Measurements from ENCODE around the gene COL4A3. TPM values are rescaled to one million over a fixed set of nuclear protein-coding genes. Genes with fewer than 3 reads are reported as not detected.
"Not testable (repeated sequence)": the region's sequence is repeated elsewhere in the genome, so short reads cannot be mapped to it uniquely, and the experiment has no call there.

The COL4A3 gene
- total RNA-seq, 1 donor, result 1.3 TPM

DNA sequence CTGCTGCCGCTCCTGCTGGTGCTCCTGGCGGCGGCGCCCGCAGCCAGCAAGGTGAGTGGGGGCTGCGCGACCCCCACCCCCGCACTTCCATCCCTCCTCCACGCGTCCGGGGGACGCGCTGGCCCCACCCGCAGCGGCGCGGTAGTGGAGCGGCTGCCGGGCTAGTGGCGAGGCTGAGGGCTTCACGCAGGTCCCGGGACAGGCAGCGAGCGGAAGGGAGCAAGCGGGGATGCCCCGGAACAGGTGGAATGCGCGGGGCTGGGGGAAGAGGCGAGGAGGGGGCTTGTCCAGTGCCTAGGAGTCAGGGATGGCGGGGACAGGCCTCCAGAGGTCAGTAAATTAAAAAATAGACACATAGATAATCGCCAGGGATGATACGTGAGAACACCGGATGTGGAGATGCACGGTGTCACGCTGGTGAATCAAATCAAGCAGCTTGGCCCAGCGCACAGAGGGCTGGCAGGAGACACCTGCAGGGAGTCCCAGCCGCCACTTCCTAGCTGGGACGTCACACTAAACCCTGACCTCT is 403 bp downstream of the COL4A3 start:
- H3K4me3 ChIP-seq (ENCODE audit: low read depth, low read length), result peak overlapping the region; percentile 69
- no peak for DNase-seq (ENCODE audit: low read depth)
- TF ChIP-seq, protein P1, sequence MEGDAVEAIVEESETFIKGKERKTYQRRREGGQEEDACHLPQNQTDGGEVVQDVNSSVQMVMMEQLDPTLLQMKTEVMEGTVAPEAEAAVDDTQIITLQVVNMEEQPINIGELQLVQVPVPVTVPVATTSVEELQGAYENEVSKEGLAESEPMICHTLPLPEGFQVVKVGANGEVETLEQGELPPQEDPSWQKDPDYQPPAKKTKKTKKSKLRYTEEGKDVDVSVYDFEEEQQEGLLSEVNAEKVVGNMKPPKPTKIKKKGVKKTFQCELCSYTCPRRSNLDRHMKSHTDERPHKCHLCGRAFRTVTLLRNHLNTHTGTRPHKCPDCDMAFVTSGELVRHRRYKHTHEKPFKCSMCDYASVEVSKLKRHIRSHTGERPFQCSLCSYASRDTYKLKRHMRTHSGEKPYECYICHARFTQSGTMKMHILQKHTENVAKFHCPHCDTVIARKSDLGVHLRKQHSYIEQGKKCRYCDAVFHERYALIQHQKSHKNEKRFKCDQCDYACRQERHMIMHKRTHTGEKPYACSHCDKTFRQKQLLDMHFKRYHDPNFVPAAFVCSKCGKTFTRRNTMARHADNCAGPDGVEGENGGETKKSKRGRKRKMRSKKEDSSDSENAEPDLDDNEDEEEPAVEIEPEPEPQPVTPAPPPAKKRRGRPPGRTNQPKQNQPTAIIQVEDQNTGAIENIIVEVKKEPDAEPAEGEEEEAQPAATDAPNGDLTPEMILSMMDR (IDR thresholded peaks at IDR 0.05; ENCODE audit: insufficient read depth, low read length), result no peak

DNA sequence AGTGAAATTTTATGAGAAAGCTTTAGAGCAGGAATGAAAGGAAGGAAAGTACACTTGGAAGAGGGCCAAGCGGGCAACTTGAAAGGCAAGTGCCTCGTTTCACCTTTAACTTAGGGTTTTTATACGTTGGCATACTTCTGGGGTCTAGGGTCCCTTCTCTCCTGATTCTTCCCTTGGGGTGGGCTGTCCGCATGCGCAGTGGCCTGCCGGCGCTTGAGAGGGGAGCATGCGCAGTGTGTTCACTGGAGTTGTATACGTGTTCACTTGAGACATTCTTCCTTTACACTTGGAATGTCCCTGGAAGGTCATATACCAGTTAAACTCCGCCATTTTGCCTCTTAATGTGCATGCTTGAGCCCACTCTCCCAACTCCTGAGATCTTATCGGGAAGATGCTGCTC is 7.4 kb downstream of the COL4A3 start:
- not testable (repeated sequence) for DNase-seq (ENCODE audit: low read depth); H3K4me3 ChIP-seq (ENCODE audit: low read depth, low read length)

DNA sequence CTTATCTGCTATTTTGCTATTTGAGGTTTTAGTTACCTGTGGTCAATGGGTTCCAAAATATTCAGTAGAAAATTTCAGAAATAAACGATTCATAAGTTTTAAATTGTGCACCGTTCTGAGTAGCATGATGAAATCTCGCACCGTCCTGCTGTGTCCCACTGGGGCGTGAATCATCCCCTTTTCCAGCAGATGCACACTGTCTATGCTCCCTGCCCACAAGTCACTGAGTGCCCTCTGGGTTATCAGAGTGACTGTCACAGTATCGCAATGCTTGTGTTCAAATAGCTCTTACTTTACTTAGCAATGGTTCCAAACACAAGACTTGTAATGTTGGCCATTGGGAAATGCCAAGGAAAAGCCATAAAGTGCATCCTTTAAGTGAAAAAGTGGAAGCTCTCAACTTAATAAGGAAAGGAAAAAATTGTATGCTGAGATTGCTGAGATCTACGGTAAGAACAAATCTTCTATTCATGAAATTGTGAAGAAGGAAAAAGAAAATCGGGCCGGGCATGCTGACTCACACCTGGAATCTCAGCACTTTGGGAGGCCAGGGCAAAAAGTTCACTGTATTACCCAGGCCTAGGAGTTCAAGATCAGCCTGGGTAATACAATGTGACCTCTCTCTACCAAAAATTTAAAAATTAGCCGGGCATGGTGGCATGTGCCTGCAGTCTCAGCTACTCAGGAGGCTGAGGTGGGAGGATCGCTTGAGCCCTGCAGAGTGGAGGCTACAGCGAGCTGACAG is 13.3 kb downstream of the COL4A3 start:
- DNase-seq (ENCODE audit: low read depth), result no peak
- TF ChIP-seq, protein P1 (IDR thresholded peaks at IDR 0.05; ENCODE audit: insufficient read depth, low read length), result no peak
- no peak overlapping the region for H3K4me3 ChIP-seq (ENCODE audit: low read depth, low read length)

DNA sequence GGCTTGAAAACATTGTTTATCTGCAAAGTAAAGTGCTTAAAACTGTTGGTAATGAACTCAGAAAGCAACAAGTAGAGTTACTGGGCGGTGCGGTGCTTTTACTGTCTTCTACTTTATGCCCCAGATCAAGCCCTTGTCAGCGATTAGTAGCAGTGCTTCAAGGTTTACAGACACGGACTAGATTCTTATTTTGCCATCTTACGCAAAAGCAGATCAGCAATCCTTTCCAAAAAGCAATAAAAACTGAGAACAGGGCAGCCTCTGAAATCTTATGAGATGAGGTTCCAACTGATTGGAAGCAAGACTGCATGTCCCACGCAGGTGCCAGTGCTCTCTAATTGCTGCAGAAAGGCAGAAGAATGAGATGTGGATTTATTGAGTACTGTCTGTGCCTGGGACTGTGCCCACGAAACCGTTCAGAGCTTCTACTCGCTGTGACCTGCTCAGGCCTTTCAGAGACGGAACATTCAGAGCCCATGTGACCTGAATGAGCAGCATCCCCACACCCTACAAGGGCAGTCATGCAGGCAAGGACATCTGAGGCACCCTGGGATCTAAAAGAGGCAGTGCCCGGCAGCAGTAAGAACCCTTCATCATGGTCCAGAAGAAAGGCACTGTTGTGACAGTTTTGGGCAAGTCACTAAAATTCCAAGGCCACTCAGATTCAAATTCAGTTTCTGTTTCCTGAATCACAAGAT is 15.7 kb downstream of the COL4A3 start:
- H3K4me3 ChIP-seq (ENCODE audit: low read depth, low read length), result no peak overlapping the region
- TF ChIP-seq, protein P1 (IDR thresholded peaks at IDR 0.05; ENCODE audit: insufficient read depth, low read length), result no peak
- no peak for DNase-seq (ENCODE audit: low read depth)

DNA sequence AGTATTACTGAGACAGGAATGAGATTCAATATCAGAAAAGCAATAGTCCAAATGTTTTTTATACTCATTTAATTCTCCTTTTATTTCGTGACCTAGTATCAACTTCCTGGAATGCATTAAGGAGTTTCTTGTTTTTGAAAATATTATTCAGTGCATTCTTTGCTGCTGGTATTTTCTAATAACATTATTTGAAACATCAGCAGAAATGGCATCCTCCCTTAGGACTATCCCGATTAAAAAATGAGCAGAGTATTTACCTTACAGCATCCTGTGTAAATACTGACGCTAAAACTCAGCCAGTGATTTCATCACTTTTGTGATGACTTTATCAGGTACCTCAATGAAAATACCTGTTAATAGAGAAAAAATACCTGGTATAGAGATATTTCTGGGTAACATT is 16.3 kb downstream of the COL4A3 start:
- H3K4me3 ChIP-seq (ENCODE audit: low read depth, low read length), result no peak overlapping the region
- TF ChIP-seq, protein P1 (IDR thresholded peaks at IDR 0.05; ENCODE audit: insufficient read depth, low read length), result no peak
- DNase-seq (ENCODE audit: low read depth), result no peak

- TF ChIP-seq, protein P1 (IDR thresholded peaks at IDR 0.05; ENCODE audit: insufficient read depth, low read length), result no peak
- no peak for DNase-seq (ENCODE audit: low read depth)
- no peak overlapping the region for H3K4me3 ChIP-seq (ENCODE audit: low read depth, low read length)
These were observed 18.3 kb downstream of the COL4A3 start for GRCh38 chr2:227182765-227183164.

DNA sequence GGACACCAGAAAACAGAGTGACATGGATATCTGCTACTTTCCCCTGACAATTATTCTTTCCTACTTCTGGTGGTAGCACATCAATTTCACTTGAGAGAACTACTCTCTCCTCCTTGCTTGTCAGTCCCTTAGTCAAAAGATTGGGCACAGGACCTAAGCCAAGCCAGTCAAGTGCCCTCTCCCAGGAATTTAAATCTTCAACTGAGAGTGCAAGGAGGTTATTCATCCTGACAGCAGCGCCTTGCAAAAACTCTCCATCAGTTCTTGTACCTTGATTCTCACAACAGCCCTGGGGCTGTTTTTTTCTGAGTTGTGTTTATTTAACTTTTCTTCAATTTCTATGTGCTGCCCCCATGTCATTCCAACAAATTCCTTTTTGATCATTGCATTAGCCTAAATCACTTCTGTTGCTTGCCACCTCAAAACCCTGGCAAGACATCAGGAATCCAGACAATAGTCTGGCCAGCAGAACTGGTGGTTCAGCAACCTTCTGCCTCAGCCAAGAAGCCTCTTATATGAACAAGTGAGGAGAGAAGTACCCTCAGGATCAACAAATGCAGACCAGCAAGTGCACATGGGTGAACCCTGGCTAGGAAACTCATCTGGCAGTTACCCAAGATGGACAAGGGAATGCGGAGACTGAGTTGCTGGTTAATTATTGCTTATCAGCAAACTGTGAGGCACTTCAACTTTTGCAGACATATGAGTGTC is 19.4 kb downstream of the COL4A3 start:
- no peak overlapping the region for H3K4me3 ChIP-seq (ENCODE audit: low read depth, low read length)
- TF ChIP-seq, protein P1 (IDR thresholded peaks at IDR 0.05; ENCODE audit: insufficient read depth, low read length), result no peak
- DNase-seq (ENCODE audit: low read depth), result peak; percentile 73
